Activated CD4-positive, alpha-beta T cell treated with anti-CD3 and anti-CD28 coated beads, Interleukin-2, amount 10 ng/mL, durations not matched to agents 7 days and 5 days (primary cell): ENCODE measurements around the gene TMED4. TPM values are rescaled to one million over a fixed set of nuclear protein-coding genes. Genes with fewer than 3 reads are reported as not detected.

Source experiments
- CTCF ChIA-PET: fragments of 350-600 bp; sonication (Branson Sonifier 250); formaldehyde crosslinking; loops from one replicate; lab custom pipeline; 2021; ENCODE audit warnings: antibody characterized with exemption; lab: Charles Lee
- POLR2A ChIA-PET: fragments of 350-600 bp; sonication (Branson Sonifier 250); formaldehyde crosslinking; loops from one replicate; lab custom pipeline; 2021; ENCODE audit warnings: antibody characterized with exemption; lab: Charles Lee
- DNase-seq: peaks from one replicate; pipeline ENCODE4 v3.0.0-alpha.2; 2020
- H3K27ac Mint-ChIP-seq: one replicate; pipeline ENCODE4 v1.8.0; 2021; ENCODE audit warnings: mild to moderate bottlenecking, moderate library complexity, mixed read lengths
- H3K27me3 Mint-ChIP-seq: one replicate; pipeline ENCODE4 v1.8.0; 2021; ENCODE audit warnings: mixed read lengths
- H3K36me3 Mint-ChIP-seq: one replicate; pipeline ENCODE4 v1.8.0; 2021; ENCODE audit warnings: low read depth, mixed read lengths
- H3K4me1 Mint-ChIP-seq: one replicate; pipeline ENCODE4 v1.8.0; 2021; ENCODE audit warnings: mixed read lengths
- H3K4me3 Mint-ChIP-seq: one replicate; pipeline ENCODE4 v1.8.0; 2021; ENCODE audit warnings: mild to moderate bottlenecking, moderate library complexity, mixed read lengths
- H3K9me3 Mint-ChIP-seq: one replicate; pipeline ENCODE4 v1.8.0; 2021; ENCODE audit warnings: mixed read lengths
- total RNA-seq, 2 experiments: library from RNA; stranded (reverse); gene quantifications; one replicate each; pipeline ENCODE4 v1.2.3, GENCODE V29; 2021

TMED4 gene
- total RNA-seq, 2 experiments from 2014 or later = 78.1 to 78.3 TPM

GRCh38 chr7:44540592-44541027 lies 41.4 kb downstream of the TMED4 start:
- no peaks in the 10 kb centered on the region for H3K9me3 Mint-ChIP-seq
- CTCF ChIA-PET = no interaction called here
- H3K4me3 Mint-ChIP-seq = no peak overlapping the region
- H3K27ac Mint-ChIP-seq = no peak overlapping the region
- POLR2A ChIA-PET = no interaction called here
- H3K36me3 Mint-ChIP-seq = no peaks in the 10 kb centered on the region
- no peak for DNase-seq
- H3K27me3 Mint-ChIP-seq = no peaks in the 10 kb centered on the region
- H3K4me1 Mint-ChIP-seq = no peaks in the 10 kb centered on the region

- Mint-ChIP-seq H3K4me3 (no peak overlapping the region), H3K27me3 (no peaks in the 10 kb centered on the region), H3K4me1 (no peaks in the 10 kb centered on the region), H3K9me3 (no peaks in the 10 kb centered on the region), H3K36me3 (no peaks in the 10 kb centered on the region), H3K27ac (no peak overlapping the region)
- CTCF ChIA-PET = no interaction called here
- no peak for DNase-seq
- POLR2A ChIA-PET = no interaction called here
Observed at GRCh38 chr7:44539669-44540506, 42.1 kb downstream of the TMED4 start.

GRCh38 chr7:44538798-44539668 lies 43.0 kb downstream of the TMED4 start:
- Mint-ChIP-seq H3K27ac (peak overlapping the region; percentile 50), H3K36me3 (no peaks in the 10 kb centered on the region), H3K4me3 (no peak overlapping the region), H3K27me3 (no peaks in the 10 kb centered on the region), H3K9me3 (no peaks in the 10 kb centered on the region), H3K4me1 (no peaks in the 10 kb centered on the region)
- no peak for DNase-seq
- ChIA-PET POLR2A (no interaction called here), CTCF (interaction anchor here (0.6 kb wide), 1 partner anchor 167 kb away, joined by 3 read pairs; no protein-coding TSS in a partner anchor)

GRCh38 chr7:44538093-44538797 lies 43.8 kb downstream of the TMED4 start:
- CTCF ChIA-PET = interaction anchor here (1.1 kb wide), 1 partner anchor 34 kb away, joined by 3 read pairs; no protein-coding TSS in a partner anchor

GRCh38 chr7:44537442-44537841 lies 44.6 kb downstream of the TMED4 start:
- ChIA-PET POLR2A (no interaction called here), CTCF (interaction anchor here (1.1 to 1.3 kb wide), 3 partner anchors 8 to 35 kb away, joined by 3 to 5 read pairs (median 3); no protein-coding TSS in a partner anchor)
- H3K9me3 Mint-ChIP-seq = no peaks in the 10 kb centered on the region
- DNase-seq = no peak
- H3K4me3 Mint-ChIP-seq = no peak overlapping the region
- H3K36me3 Mint-ChIP-seq = no peaks in the 10 kb centered on the region
- H3K27ac Mint-ChIP-seq = no peak overlapping the region
- no peaks in the 10 kb centered on the region for H3K4me1 Mint-ChIP-seq
- H3K27me3 Mint-ChIP-seq = no peaks in the 10 kb centered on the region

More at GRCh38 chr7:44538093-44538797, 43.8 kb downstream of the TMED4 start:
- Mint-ChIP-seq H3K4me1 (no peaks in the 10 kb centered on the region), H3K4me3 (no peak overlapping the region), H3K36me3 (no peaks in the 10 kb centered on the region), H3K27ac (no peak overlapping the region), H3K9me3 (no peaks in the 10 kb centered on the region), H3K27me3 (no peaks in the 10 kb centered on the region)
- DNase-seq = no peak
- POLR2A ChIA-PET = no interaction called here

GRCh38 chr7:44536090-44536489 lies 45.9 kb downstream of the TMED4 start:
- H3K9me3 Mint-ChIP-seq = no peaks in the 10 kb centered on the region
- ChIA-PET CTCF (interaction anchor here (1.3 kb wide), 1 partner anchor 9 kb away, joined by 5 read pairs; no protein-coding TSS in a partner anchor), POLR2A (no interaction called here)

GRCh38 chr7:44535348-44536064 lies 46.5 kb downstream of the TMED4 start:
- peaks cover 3% of the 10 kb centered on the region for H3K4me1 Mint-ChIP-seq
- no peaks in the 10 kb centered on the region for H3K9me3 Mint-ChIP-seq
- no peak for DNase-seq
- H3K4me3 Mint-ChIP-seq = no peak overlapping the region
- POLR2A ChIA-PET = no interaction called here
- CTCF ChIA-PET = interaction anchor here (0.6 to 1.6 kb wide), 7 partner anchors 12 to 431 kb away, joined by 3 to 8 read pairs (median 3); no protein-coding TSS in a partner anchor
- H3K36me3 Mint-ChIP-seq = no peaks in the 10 kb centered on the region
- H3K27me3 Mint-ChIP-seq = no peaks in the 10 kb centered on the region
- peak overlapping the region; percentile 43 for H3K27ac Mint-ChIP-seq

More at GRCh38 chr7:44536090-44536489, 45.9 kb downstream of the TMED4 start:
- no peaks in the 10 kb centered on the region for H3K27me3 Mint-ChIP-seq
- H3K4me3 Mint-ChIP-seq = no peak overlapping the region
- H3K4me1 Mint-ChIP-seq = peaks cover 2% of the 10 kb centered on the region
- no peak for DNase-seq
- H3K27ac Mint-ChIP-seq = no peak overlapping the region
- H3K36me3 Mint-ChIP-seq = no peaks in the 10 kb centered on the region

- ChIA-PET POLR2A (no interaction called here), CTCF (interaction anchor here (0.7 to 1.6 kb wide), 12 partner anchors 9 to 296 kb away, joined by 3 to 8 read pairs (median 3); no protein-coding TSS in a partner anchor)
- Mint-ChIP-seq H3K4me3 (no peak overlapping the region), H3K9me3 (no peaks in the 10 kb centered on the region), H3K27ac (no peak overlapping the region), H3K36me3 (no peaks in the 10 kb centered on the region), H3K27me3 (no peaks in the 10 kb centered on the region), H3K4me1 (peaks cover 3% of the 10 kb centered on the region)
- peak; percentile 53 for DNase-seq
Observed at GRCh38 chr7:44534501-44534900, 47.5 kb downstream of the TMED4 start.

- H3K36me3 Mint-ChIP-seq = no peaks in the 10 kb centered on the region
- POLR2A ChIA-PET = no interaction called here
- H3K4me3 Mint-ChIP-seq = no peak overlapping the region
Observed at GRCh38 chr7:44534087-44534486, 47.9 kb downstream of the TMED4 start.

GRCh38 chr7:44533301-44534055 lies 48.6 kb downstream of the TMED4 start:
- H3K4me1 Mint-ChIP-seq = peaks cover 3% of the 10 kb centered on the region
- CTCF ChIA-PET = interaction anchor here (0.7 to 1.5 kb wide), 5 partner anchors 10 to 295 kb away, joined by 3 to 5 read pairs (median 3); no protein-coding TSS in a partner anchor
- H3K4me3 Mint-ChIP-seq = no peak overlapping the region
- POLR2A ChIA-PET = no interaction called here
- DNase-seq = no peak
- no peak overlapping the region for H3K27ac Mint-ChIP-seq
- H3K27me3 Mint-ChIP-seq = peaks cover under 1% of the 10 kb centered on the region
- no peaks in the 10 kb centered on the region for H3K36me3 Mint-ChIP-seq
- H3K9me3 Mint-ChIP-seq = no peaks in the 10 kb centered on the region

More at GRCh38 chr7:44534087-44534486, 47.9 kb downstream of the TMED4 start:
- H3K27ac Mint-ChIP-seq = no peak overlapping the region
- no peak for DNase-seq
- H3K27me3 Mint-ChIP-seq = no peaks in the 10 kb centered on the region
- CTCF ChIA-PET = interaction anchor here (0.7 to 1.6 kb wide), 9 partner anchors 10 to 296 kb away, joined by 3 to 8 read pairs (median 3); no protein-coding TSS in a partner anchor
- H3K9me3 Mint-ChIP-seq = no peaks in the 10 kb centered on the region
- H3K4me1 Mint-ChIP-seq = peaks cover 3% of the 10 kb centered on the region
